H9 (cell line): ENCODE results near the gene MPV17L2. TPM values are rescaled to one million over a fixed set of nuclear protein-coding genes. Genes with fewer than 3 reads are reported as not detected.

ENCODE experiments used
- DNase-seq: peaks from one replicate; pipeline ENCODE4 v3.0.0-alpha.2; 2017
- H2AFZ ChIP-seq: one replicate; pipeline ENCODE4 v1.6.1; 2013; ENCODE audit warnings: mild to moderate bottlenecking, low read length, control low read depth, moderate library complexity
- H2AK5ac ChIP-seq: 2 replicates; pipeline ENCODE4 v1.6.1; 2013; ENCODE audit warnings: low read length, control low read depth, mixed read lengths; ENCODE audit not compliant: insufficient read length
- H2BK120ac ChIP-seq: one replicate; pipeline ENCODE4 v1.6.1; 2013; ENCODE audit warnings: low read depth, mild to moderate bottlenecking, low read length, control low read depth, inconsistent platforms; ENCODE audit not compliant: poor library complexity, severe bottlenecking
- H2BK12ac ChIP-seq: 2 replicates; pipeline ENCODE4 v1.6.1; 2013; ENCODE audit warnings: low read length, control low read depth, mixed read lengths, low read depth; ENCODE audit not compliant: insufficient read length
- H2BK15ac ChIP-seq: 2 replicates; pipeline ENCODE4 v1.6.1; 2013; ENCODE audit warnings: low read depth, low read length, control low read depth
- H2BK20ac ChIP-seq: one replicate; pipeline ENCODE4 v1.6.1; 2013; ENCODE audit warnings: low read depth, mild to moderate bottlenecking, low read length, control low read depth, inconsistent platforms; ENCODE audit not compliant: poor library complexity, severe bottlenecking
- H2BK5ac ChIP-seq: 2 replicates; pipeline ENCODE4 v1.6.1; 2013; ENCODE audit warnings: low read length, control low read depth, mixed read lengths; ENCODE audit not compliant: insufficient read length
- H3K14ac ChIP-seq: 2 replicates; pipeline ENCODE4 v1.6.1; 2013; ENCODE audit warnings: low read length, control low read depth; ENCODE audit not compliant: insufficient read depth
- H3K18ac ChIP-seq: 2 replicates; pipeline ENCODE4 v1.6.1; 2013; ENCODE audit warnings: low read depth, mild to moderate bottlenecking, mixed read lengths, low read length, control low read depth; ENCODE audit not compliant: insufficient read length
- H3K23ac ChIP-seq: 2 replicates; pipeline ENCODE4 v1.6.1; 2013; ENCODE audit warnings: low read length, control low read depth, mixed read lengths, low read depth; ENCODE audit not compliant: insufficient read length
- H3K23me2 ChIP-seq: 2 replicates; pipeline ENCODE4 v1.6.1; 2013; ENCODE audit warnings: low read depth, mild to moderate bottlenecking, mixed read lengths, low read length, control low read depth; ENCODE audit not compliant: insufficient read length, poor library complexity, severe bottlenecking
- H3K27ac ChIP-seq: 2 replicates; pipeline ENCODE4 v1.5.1; 2013; ENCODE audit warnings: low read length, control low read depth, mixed read lengths, low read depth; ENCODE audit not compliant: insufficient read length
- H3K27me3 ChIP-seq: 2 replicates; pipeline ENCODE4 v1.6.1; 2013; ENCODE audit warnings: low read length, control low read depth, inconsistent platforms; ENCODE audit not compliant: insufficient read depth
- H3K4ac ChIP-seq: 2 replicates; pipeline ENCODE4 v1.6.1; 2013; ENCODE audit warnings: low read depth, mild to moderate bottlenecking, control low read depth, inconsistent platforms, low read length, moderate library complexity
- H3K4me1 ChIP-seq: 2 replicates; pipeline ENCODE4 v1.6.1; 2013; ENCODE audit warnings: low read length, control low read depth, inconsistent platforms; ENCODE audit not compliant: insufficient read depth
- H3K4me2 ChIP-seq: 2 replicates; pipeline ENCODE4 v1.6.1; 2013; ENCODE audit warnings: low read length, control low read depth, mixed read lengths; ENCODE audit not compliant: insufficient read length, insufficient read depth
- H3K56ac ChIP-seq: 2 replicates; pipeline ENCODE4 v1.6.1; 2013; ENCODE audit warnings: low read depth, mild to moderate bottlenecking, mixed read lengths, low read length, control low read depth; ENCODE audit not compliant: insufficient read length
- H3K79me1 ChIP-seq: 2 replicates; pipeline ENCODE4 v1.6.1; 2013; ENCODE audit warnings: low read depth, mild to moderate bottlenecking, moderate library complexity, low read length, control low read depth, inconsistent platforms; ENCODE audit not compliant: insufficient read depth, poor library complexity, severe bottlenecking
- H3K79me2 ChIP-seq: 2 replicates; pipeline ENCODE4 v1.6.1; 2013; ENCODE audit warnings: low read length, control low read depth, inconsistent platforms; ENCODE audit not compliant: insufficient read depth
- H3K9ac ChIP-seq: 2 replicates; pipeline ENCODE4 v1.6.1; 2013; ENCODE audit warnings: low read length, control low read depth, mixed read lengths; ENCODE audit not compliant: insufficient read length; ENCODE audit errors: extremely low read depth
- H3K9me3 ChIP-seq: one replicate; pipeline ENCODE4 v1.6.1; 2013; ENCODE audit warnings: low read depth, low read length, inconsistent platforms; ENCODE audit not compliant: control insufficient read depth
- H3T11ph ChIP-seq: one replicate; pipeline ENCODE4 v1.6.1; 2013; ENCODE audit warnings: mild to moderate bottlenecking, low read length, control low read depth, inconsistent platforms
- H4K20me1 ChIP-seq: one replicate; pipeline ENCODE4 v1.6.1; 2013; ENCODE audit not compliant: control insufficient read depth, insufficient read length, insufficient read depth
- H4K5ac ChIP-seq: 2 replicates; pipeline ENCODE4 v1.6.1; 2013; ENCODE audit warnings: low read depth, mild to moderate bottlenecking, mixed read lengths, low read length, control low read depth; ENCODE audit not compliant: insufficient read length
- H4K8ac ChIP-seq: replicated peaks from 2 replicates; pipeline ENCODE4 v1.6.1; 2013; ENCODE audit warnings: low read length, control low read depth, mixed read lengths, low read depth; ENCODE audit not compliant: insufficient read length
- H4K91ac ChIP-seq: 2 replicates; pipeline ENCODE4 v1.6.1; 2013; ENCODE audit warnings: low read depth, mild to moderate bottlenecking, moderate library complexity, mixed read lengths, low read length, control low read depth; ENCODE audit not compliant: insufficient read length
- H3K27ac Mint-ChIP-seq, 3 experiments: 2 replicates in 2 of 3; 3 replicates in 1 of 3; pipeline ENCODE4 v1.8.0; 2020 to 2021; ENCODE audit warnings: mixed read lengths in 3 of 3, mild to moderate bottlenecking in 1 of 3, moderate library complexity in 1 of 3
- H3K27me3 Mint-ChIP-seq: 2 replicates; pipeline ENCODE4 v1.8.0; 2021; ENCODE audit warnings: low read depth, mild to moderate bottlenecking, moderate library complexity, mixed read lengths
- H3K36me3 Mint-ChIP-seq, 3 experiments: 2 replicates in 2 of 3; 3 replicates in 1 of 3; pipeline ENCODE4 v1.8.0; 2020 to 2021; ENCODE audit warnings: low read depth in 3 of 3, mixed read lengths in 3 of 3; ENCODE audit not compliant: insufficient read depth in 1 of 3
- H3K4me1 Mint-ChIP-seq, 2 experiments: 2 replicates each; pipeline ENCODE4 v1.8.0; 2020; ENCODE audit warnings: mixed read lengths in 2 of 2
- H3K4me3 Mint-ChIP-seq, 2 experiments: 2 replicates in 1 of 2; 3 replicates in 1 of 2; pipeline ENCODE4 v1.8.0; 2020 to 2021; ENCODE audit warnings: mild to moderate bottlenecking in 2 of 2, mixed read lengths in 2 of 2, moderate library complexity in 1 of 2
- H3K9me3 Mint-ChIP-seq, 2 experiments: 2 replicates in 1 of 2; 3 replicates in 1 of 2; pipeline ENCODE4 v1.8.0; 2020; ENCODE audit warnings: mild to moderate bottlenecking in 2 of 2, mixed read lengths in 2 of 2, moderate library complexity in 1 of 2
- WGBS: extraction: QIAGEN DNeasy Blood & Tissue Kit; methylation state at CpG from one replicate; pipeline ENCODE4 v1.1.7; 2013; ENCODE audit warnings: missing lambda C conversion rate, low lambda C conversion rate, mixed read lengths; ENCODE audit not compliant: insufficient read length; ENCODE audit errors: extremely low coverage; 5-methylcytosine and 5-hydroxymethylcytosine counted together
- total RNA-seq: library from RNA; stranded (reverse); gene quantifications from 2 replicates; pipeline ENCODE4 v1.2.1, GENCODE V29; 2021
- TF ChIP-seq, protein P1 (sequence below): fragments of 200-600 bp; sonication (generic); conservative IDR thresholded peaks from 3 replicates; pipeline ENCODE4 v1.8.0; 2021; ENCODE audit warnings: antibody characterized with exemption, mild to moderate bottlenecking

The MPV17L2 gene
- total RNA-seq, 1 experiment from 2014 or later = 26.4 TPM

DNA sequence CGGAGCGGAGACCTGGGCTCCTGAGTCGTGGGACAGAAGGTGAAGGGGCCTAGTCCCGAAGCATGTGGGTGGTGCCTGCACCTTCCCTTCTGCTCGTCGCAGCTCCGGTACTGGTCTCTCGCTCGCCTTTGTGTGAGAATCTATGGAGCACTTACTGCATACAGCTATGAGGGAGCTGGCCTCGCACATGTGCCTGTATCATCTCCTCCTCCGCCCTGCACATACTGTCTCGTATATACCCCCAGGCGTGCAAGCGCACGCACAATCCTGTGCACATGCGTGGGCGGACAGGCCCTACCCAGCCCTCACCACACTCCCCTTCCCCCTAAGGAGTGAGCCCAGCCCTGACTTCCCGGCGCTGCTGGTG is 31.4 kb upstream of the MPV17L2 start:
- no peak overlapping the region for H2BK20ac ChIP-seq
- no peak for DNase-seq
- no CpG with 5 or more reads among the region's 19 CpGs for WGBS
- H3K23ac ChIP-seq = no peak overlapping the region
- H3K4me1 Mint-ChIP-seq = peaks cover 4 to 18% of the 10 kb centered on the region in 2 experiments; a peak in 2 of 4 replicates
- no peak overlapping the region for H4K91ac ChIP-seq
- H3K9me3 Mint-ChIP-seq = no peaks in the 10 kb centered on the region
- no peaks in the 10 kb centered on the region for H3K27me3 ChIP-seq
- H3K79me2 ChIP-seq = no peaks in the 10 kb centered on the region
- H2BK5ac ChIP-seq = no peak overlapping the region
- TF ChIP-seq, protein P1, sequence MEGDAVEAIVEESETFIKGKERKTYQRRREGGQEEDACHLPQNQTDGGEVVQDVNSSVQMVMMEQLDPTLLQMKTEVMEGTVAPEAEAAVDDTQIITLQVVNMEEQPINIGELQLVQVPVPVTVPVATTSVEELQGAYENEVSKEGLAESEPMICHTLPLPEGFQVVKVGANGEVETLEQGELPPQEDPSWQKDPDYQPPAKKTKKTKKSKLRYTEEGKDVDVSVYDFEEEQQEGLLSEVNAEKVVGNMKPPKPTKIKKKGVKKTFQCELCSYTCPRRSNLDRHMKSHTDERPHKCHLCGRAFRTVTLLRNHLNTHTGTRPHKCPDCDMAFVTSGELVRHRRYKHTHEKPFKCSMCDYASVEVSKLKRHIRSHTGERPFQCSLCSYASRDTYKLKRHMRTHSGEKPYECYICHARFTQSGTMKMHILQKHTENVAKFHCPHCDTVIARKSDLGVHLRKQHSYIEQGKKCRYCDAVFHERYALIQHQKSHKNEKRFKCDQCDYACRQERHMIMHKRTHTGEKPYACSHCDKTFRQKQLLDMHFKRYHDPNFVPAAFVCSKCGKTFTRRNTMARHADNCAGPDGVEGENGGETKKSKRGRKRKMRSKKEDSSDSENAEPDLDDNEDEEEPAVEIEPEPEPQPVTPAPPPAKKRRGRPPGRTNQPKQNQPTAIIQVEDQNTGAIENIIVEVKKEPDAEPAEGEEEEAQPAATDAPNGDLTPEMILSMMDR = no peak; the same call in 2 of the 3 replicates
- no peak overlapping the region for H3K27ac ChIP-seq
- peak overlapping the region; percentile 9 to 25; a peak in 2 of 5 replicates for H3K4me3 Mint-ChIP-seq
- peak overlapping the region; percentile 45 for H3K4me2 ChIP-seq
- H3K9me3 ChIP-seq = no peaks in the 10 kb centered on the region
- H4K8ac ChIP-seq = peak overlapping the region; percentile 19
- H3K23me2 ChIP-seq = peaks cover 3% of the 10 kb centered on the region
- no peak overlapping the region for H2AK5ac ChIP-seq
- 0 out of 2 replicates have a peak, but pooled peaks cover 2% of the 10 kb centered on the region for H3K4me1 ChIP-seq
- no peaks in the 10 kb centered on the region for H3K27me3 Mint-ChIP-seq
- no peak overlapping the region for H4K5ac ChIP-seq
- no peak overlapping the region for H3T11ph ChIP-seq
- peaks cover 20 to 39% (median 35%) of the 10 kb centered on the region in 3 experiments; a peak in 6 of 7 replicates for H3K36me3 Mint-ChIP-seq
- no peak overlapping the region for H3K9ac ChIP-seq
- H2BK12ac ChIP-seq = no peak overlapping the region
- no peak overlapping the region for H3K18ac ChIP-seq
- H3K79me1 ChIP-seq = no peaks in the 10 kb centered on the region
- no peak overlapping the region for H3K4ac ChIP-seq
- no peak overlapping the region for H3K56ac ChIP-seq
- H4K20me1 ChIP-seq = no peaks in the 10 kb centered on the region
- no peak overlapping the region for H3K14ac ChIP-seq
- H2BK120ac ChIP-seq = no peak overlapping the region
- no peak overlapping the region for H2BK15ac ChIP-seq
- no peak overlapping the region for H2AFZ ChIP-seq
- peak overlapping the region in 2 of 3 experiments; percentile 64 to 89; a peak in 2 of 7 replicates for H3K27ac Mint-ChIP-seq
